ENCODE results near the gene OLIG2. TPM values are rescaled to one million over a fixed set of nuclear protein-coding genes. Genes with fewer than 3 reads are reported as not detected.

OLIG2 gene
- total RNA-seq, 1 donor from 2014 or later: 2.5 TPM

DNA sequence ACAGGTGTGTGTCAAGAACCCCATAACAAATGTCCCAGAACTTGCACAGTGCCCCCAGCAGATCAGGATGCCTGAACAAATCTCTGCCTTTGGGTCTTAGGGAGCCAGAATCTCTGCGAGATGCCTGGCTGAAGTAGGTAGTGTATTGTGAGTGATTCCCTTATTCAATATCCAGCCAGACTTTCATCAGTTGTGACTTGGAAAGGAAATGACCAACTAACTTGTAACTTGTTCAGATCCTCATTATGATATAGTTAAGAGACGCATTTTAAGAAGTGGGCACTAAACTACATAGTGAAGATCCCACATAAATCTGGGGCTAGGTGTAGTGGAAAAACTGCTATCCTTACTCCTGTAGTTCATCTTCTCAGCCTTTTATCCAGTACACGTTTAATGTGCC lies 11.8 kb downstream of the OLIG2 start:
- Histone ChIP-seq H3K9me3 (ENCODE audit: insufficient read depth, low read depth, low read length) (no peaks in the 10 kb centered on the region), H3K27ac (ENCODE audit: low read depth, low read length) (no peak overlapping the region), H4K20me1 (ENCODE audit: insufficient read depth, low read length) (no peaks in the 10 kb centered on the region), H3K4me3 (ENCODE audit: insufficient read depth, low read depth, low read length) (no peak overlapping the region), H3K9ac (ENCODE audit: low read length) (no peak overlapping the region), H3K36me3 (ENCODE audit: insufficient read depth, low read length) (no peaks in the 10 kb centered on the region), H3K4me2 (ENCODE audit: low read length) (no peak overlapping the region), H3K27me3 (ENCODE audit: insufficient read depth, low read length) (peaks cover 26% of the 10 kb centered on the region), H2AFZ (ENCODE audit: low read depth, low read length) (no peak overlapping the region), H3K4me1 (ENCODE audit: insufficient read depth, low read length) (peaks cover 19% of the 10 kb centered on the region), H3K79me2 (ENCODE audit: insufficient read depth, low read length) (no peaks in the 10 kb centered on the region)
- no peak overlapping the region for H3K27ac Mint-ChIP-seq (ENCODE audit: unreplicated experiment)
- H3K36me3 Mint-ChIP-seq (ENCODE audit: low read depth, unreplicated experiment): peaks cover 3% of the 10 kb centered on the region
- H3K27me3 Mint-ChIP-seq (ENCODE audit: low read depth, unreplicated experiment): peaks cover 13% of the 10 kb centered on the region
- FAIRE-seq (peak; percentile 55), DNase-seq (ENCODE audit: low read depth) (no peak)
- H3K4me1 Mint-ChIP-seq (ENCODE audit: low read depth, unreplicated experiment): peaks cover 22% of the 10 kb centered on the region
- no peak overlapping the region for H3K4me3 Mint-ChIP-seq (ENCODE audit: unreplicated experiment)
- TF ChIP-seq, protein P1, sequence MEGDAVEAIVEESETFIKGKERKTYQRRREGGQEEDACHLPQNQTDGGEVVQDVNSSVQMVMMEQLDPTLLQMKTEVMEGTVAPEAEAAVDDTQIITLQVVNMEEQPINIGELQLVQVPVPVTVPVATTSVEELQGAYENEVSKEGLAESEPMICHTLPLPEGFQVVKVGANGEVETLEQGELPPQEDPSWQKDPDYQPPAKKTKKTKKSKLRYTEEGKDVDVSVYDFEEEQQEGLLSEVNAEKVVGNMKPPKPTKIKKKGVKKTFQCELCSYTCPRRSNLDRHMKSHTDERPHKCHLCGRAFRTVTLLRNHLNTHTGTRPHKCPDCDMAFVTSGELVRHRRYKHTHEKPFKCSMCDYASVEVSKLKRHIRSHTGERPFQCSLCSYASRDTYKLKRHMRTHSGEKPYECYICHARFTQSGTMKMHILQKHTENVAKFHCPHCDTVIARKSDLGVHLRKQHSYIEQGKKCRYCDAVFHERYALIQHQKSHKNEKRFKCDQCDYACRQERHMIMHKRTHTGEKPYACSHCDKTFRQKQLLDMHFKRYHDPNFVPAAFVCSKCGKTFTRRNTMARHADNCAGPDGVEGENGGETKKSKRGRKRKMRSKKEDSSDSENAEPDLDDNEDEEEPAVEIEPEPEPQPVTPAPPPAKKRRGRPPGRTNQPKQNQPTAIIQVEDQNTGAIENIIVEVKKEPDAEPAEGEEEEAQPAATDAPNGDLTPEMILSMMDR (IDR thresholded peaks at IDR 0.05; ENCODE audit: insufficient read depth, low read depth, low read length): no peak
- TF ChIP-seq EZH2 (IDR thresholded peaks at IDR 0.05; ENCODE audit: insufficient read depth, low read length): no peak
- H3K9me3 Mint-ChIP-seq (ENCODE audit: unreplicated experiment): peaks cover 2% of the 10 kb centered on the region

DNA sequence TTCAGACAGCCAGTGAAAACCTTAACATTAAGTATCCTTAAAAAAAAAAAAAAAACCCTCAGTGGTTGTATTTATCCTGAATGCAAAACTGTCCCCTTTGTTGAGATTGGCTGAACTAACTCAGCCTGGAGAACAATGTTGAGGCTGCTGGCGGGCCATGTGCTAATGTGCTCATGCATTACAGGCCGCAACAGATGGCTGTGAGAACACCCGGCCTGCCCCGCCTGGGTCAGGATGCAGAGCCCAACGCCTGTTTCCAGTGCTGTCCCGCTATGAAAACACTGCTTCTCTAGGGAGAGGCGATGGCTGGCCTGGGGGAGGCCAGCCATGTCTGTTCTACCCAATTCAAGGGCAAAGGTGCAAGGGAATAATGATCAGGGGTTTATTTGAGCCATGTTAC lies 13.8 kb downstream of the OLIG2 start:
- H3K9ac ChIP-seq (ENCODE audit: low read length): no peak overlapping the region
- Mint-ChIP-seq H3K4me1 (ENCODE audit: low read depth, unreplicated experiment) (peaks cover 35% of the 10 kb centered on the region), H3K9me3 (ENCODE audit: unreplicated experiment) (no peaks in the 10 kb centered on the region), H3K36me3 (ENCODE audit: low read depth, unreplicated experiment) (no peaks in the 10 kb centered on the region), H3K27me3 (ENCODE audit: low read depth, unreplicated experiment) (peaks cover 5% of the 10 kb centered on the region), H3K4me3 (ENCODE audit: unreplicated experiment) (no peak overlapping the region), H3K27ac (ENCODE audit: unreplicated experiment) (no peak overlapping the region)
- TF ChIP-seq EZH2 (IDR thresholded peaks at IDR 0.05; ENCODE audit: insufficient read depth, low read length): no peak
- TF ChIP-seq, protein P1 (IDR thresholded peaks at IDR 0.05; ENCODE audit: insufficient read depth, low read depth, low read length): no peak
- no peak overlapping the region for H2AFZ ChIP-seq (ENCODE audit: low read depth, low read length)
- peaks cover 30% of the 10 kb centered on the region for H3K4me1 ChIP-seq (ENCODE audit: insufficient read depth, low read length)
- H4K20me1 ChIP-seq (ENCODE audit: insufficient read depth, low read length): no peaks in the 10 kb centered on the region
- no peaks in the 10 kb centered on the region for H3K36me3 ChIP-seq (ENCODE audit: insufficient read depth, low read length)
- FAIRE-seq (no peak), DNase-seq (ENCODE audit: low read depth) (no peak)
- H3K79me2 ChIP-seq (ENCODE audit: insufficient read depth, low read length): no peaks in the 10 kb centered on the region
- H3K27ac ChIP-seq (ENCODE audit: low read depth, low read length): no peak overlapping the region
- H3K27me3 ChIP-seq (ENCODE audit: insufficient read depth, low read length): peaks cover 8% of the 10 kb centered on the region
- no peak overlapping the region for H3K4me3 ChIP-seq (ENCODE audit: insufficient read depth, low read depth, low read length)
- H3K4me2 ChIP-seq (ENCODE audit: low read length): no peak overlapping the region
- H3K9me3 ChIP-seq (ENCODE audit: insufficient read depth, low read depth, low read length): no peaks in the 10 kb centered on the region

DNA sequence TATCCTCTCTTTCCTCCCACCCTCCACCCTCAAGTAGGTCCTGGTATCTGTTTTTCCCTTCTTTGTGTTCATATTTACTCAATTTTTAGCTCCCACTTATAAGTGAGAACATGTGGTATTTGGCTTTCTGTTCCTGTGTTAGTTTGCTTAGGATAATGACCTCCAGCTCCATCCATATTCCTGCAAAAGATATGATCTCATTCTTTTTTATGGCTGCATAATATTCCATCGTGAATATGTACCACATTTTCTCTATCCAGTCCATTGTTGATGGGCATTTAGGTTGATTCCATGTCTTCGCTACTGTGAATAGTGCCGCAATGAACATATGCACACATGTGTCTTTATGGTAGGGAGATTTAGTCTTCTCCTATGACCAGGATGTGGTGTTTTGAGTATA lies 14.5 kb downstream of the OLIG2 start:
- no peaks in the 10 kb centered on the region for H3K9me3 ChIP-seq (ENCODE audit: insufficient read depth, low read depth, low read length)
- H3K27me3 ChIP-seq (ENCODE audit: insufficient read depth, low read length): peaks cover 1% of the 10 kb centered on the region
- peaks cover 30% of the 10 kb centered on the region for H3K4me1 ChIP-seq (ENCODE audit: insufficient read depth, low read length)
- no peaks in the 10 kb centered on the region for H3K36me3 Mint-ChIP-seq (ENCODE audit: low read depth, unreplicated experiment)
- no peak overlapping the region for H2AFZ ChIP-seq (ENCODE audit: low read depth, low read length)
- no peak overlapping the region for H3K4me3 ChIP-seq (ENCODE audit: insufficient read depth, low read depth, low read length)
- no peaks in the 10 kb centered on the region for H3K9me3 Mint-ChIP-seq (ENCODE audit: unreplicated experiment)
- H4K20me1 ChIP-seq (ENCODE audit: insufficient read depth, low read length): no peaks in the 10 kb centered on the region
- no peak overlapping the region for H3K9ac ChIP-seq (ENCODE audit: low read length)
- H3K4me3 Mint-ChIP-seq (ENCODE audit: unreplicated experiment): no peak overlapping the region
- H3K27me3 Mint-ChIP-seq (ENCODE audit: low read depth, unreplicated experiment): peaks cover 3% of the 10 kb centered on the region
- H3K36me3 ChIP-seq (ENCODE audit: insufficient read depth, low read length): no peaks in the 10 kb centered on the region
- H3K27ac Mint-ChIP-seq (ENCODE audit: unreplicated experiment): no peak overlapping the region
- TF ChIP-seq EZH2 (IDR thresholded peaks at IDR 0.05; ENCODE audit: insufficient read depth, low read length): no peak
- TF ChIP-seq, protein P1 (IDR thresholded peaks at IDR 0.05; ENCODE audit: insufficient read depth, low read depth, low read length): no peak
- no peak overlapping the region for H3K4me2 ChIP-seq (ENCODE audit: low read length)
- no peak overlapping the region for H3K27ac ChIP-seq (ENCODE audit: low read depth, low read length)
- peaks cover 35% of the 10 kb centered on the region for H3K4me1 Mint-ChIP-seq (ENCODE audit: low read depth, unreplicated experiment)
- no peak for DNase-seq (ENCODE audit: low read depth)
- no peaks in the 10 kb centered on the region for H3K79me2 ChIP-seq (ENCODE audit: insufficient read depth, low read length)
- FAIRE-seq: no peak
